Panc1 (cell line): ENCODE data around the gene RSPH6A. TPM values are rescaled to one million over a fixed set of nuclear protein-coding genes. Genes with fewer than 3 reads are reported as not detected.
A peak's percentile ranks its signal among the peaks of the same experiment; 100 is the strongest.

Source experiments
- ATAC-seq: fragments of 200-7000 bp; cut with Tn5 transposase; 2 replicates; pipeline ENCODE4 v1.9.1; 2020; ENCODE audit warnings: mild to moderate bottlenecking, moderate library complexity
- BruUV-seq: library from RNA; stranded (reverse); fragments of 400-500 nt; replicated peaks from 2 replicates; lab custom pipeline; 2021; lab: Mats Ljungman, UMichigan
- CTCF ChIA-PET: fragments of 300-600 bp; sonication (Branson Sonifier 250); formaldehyde crosslinking; loops from one replicate; lab custom pipeline; 2022; ENCODE audit warnings: antibody characterized with exemption; lab: Charles Lee
- POLR2A ChIA-PET: fragments of 300-600 bp; sonication (Branson Sonifier 250); formaldehyde crosslinking; loops from one replicate; lab custom pipeline; 2022; ENCODE audit warnings: antibody characterized with exemption; lab: Charles Lee
- DNase-seq: peaks from one replicate; pipeline ENCODE4 v3.0.0-alpha.2; 2010; ENCODE audit warnings: low read depth, low spot score
- H3K27ac ChIP-seq: 2 replicates; pipeline ENCODE4 v1.5.1; 2011; ENCODE audit warnings: mild to moderate bottlenecking, low read length, inconsistent platforms
- H3K27me3 ChIP-seq: fragments of 200-500 bp; sonication (Bioruptor generic); 2 replicates; pipeline ENCODE4 v1.6.0; 2014; ENCODE audit warnings: low read length, inconsistent platforms; ENCODE audit not compliant: control insufficient read depth, insufficient read depth
- H3K36me3 ChIP-seq: fragments of 200-500 bp; sonication (Bioruptor generic); 2 replicates; pipeline ENCODE4 v1.5.1; 2014; ENCODE audit warnings: inconsistent platforms, mild to moderate bottlenecking, low read length, moderate library complexity; ENCODE audit not compliant: control insufficient read depth, insufficient read depth
- H3K4me1 ChIP-seq: 2 replicates; pipeline ENCODE4 v1.5.1; 2011; ENCODE audit warnings: inconsistent platforms, mild to moderate bottlenecking, low read length, moderate library complexity; ENCODE audit not compliant: control insufficient read depth, insufficient read depth
- H3K4me3 ChIP-seq, 2 experiments: 2 replicates each; pipeline ENCODE4 v1.5.1; 2011 to 2012; ENCODE audit warnings: low read depth in 2 of 2, low read length in 2 of 2, mild to moderate bottlenecking in 2 of 2, inconsistent platforms in 1 of 2, moderate library complexity in 1 of 2
- H3K9me3 ChIP-seq: fragments of 200-500 bp; sonication (Bioruptor generic); 2 replicates; pipeline ENCODE4 v1.5.1; 2014; ENCODE audit warnings: low read depth, mild to moderate bottlenecking, inconsistent platforms, low read length, moderate library complexity; ENCODE audit not compliant: control insufficient read depth, insufficient read depth
- CTCF ChIP-seq: fragments of 450-650 bp; IDR thresholded peaks from 2 replicates; pipeline ENCODE4 v1.5.1; 2017; ENCODE audit warnings: mild to moderate bottlenecking
- POLR2AphosphoS5 ChIP-seq: IDR thresholded peaks from 2 replicates; pipeline ENCODE4 v1.6.1; 2012; ENCODE audit warnings: mild to moderate bottlenecking, low read depth, low read length, moderate library complexity
- SIN3A ChIP-seq: IDR thresholded peaks from 2 replicates; pipeline ENCODE4 v1.6.1; 2012; ENCODE audit warnings: low read depth, mild to moderate bottlenecking, low read length, moderate library complexity, borderline replicate concordance; ENCODE audit not compliant: insufficient read depth
- TCF7L2 ChIP-seq: IDR thresholded peaks from 2 replicates; pipeline ENCODE4 v1.6.1; 2011; ENCODE audit warnings: mild to moderate bottlenecking, low read depth, low read length, inconsistent platforms
- in situ Hi-C: cut with HindIII; loops from 2 replicates; pipeline ENCODE4 v1.10.0; 2016; ENCODE audit warnings: low sequenced_read_pairs, low pct_unique_long_range_greater_than_20kb
- intact Hi-C: fragments of 100-400 bp; cut with micrococcal nuclease; formaldehyde crosslinking; loops from one replicate; pipeline ENCODE4 v1.10.0; 2022; ENCODE audit not compliant: unreplicated experiment
- total RNA-seq: library from RNA; stranded (reverse); gene quantifications from one replicate; pipeline ENCODE4 v1.2.1, GENCODE V29; 2021; ENCODE audit not compliant: unreplicated experiment

Gene RSPH6A
- total RNA-seq, 1 experiment from 2014 or later = not detected

GRCh38 chr19:45862564-45863334 lies 47.6 kb upstream of the RSPH6A start, which contains the start of gene SYMPK:
Gene SYMPK, minus strand, starts transcription at chr19:45863147. Its CDS starts 8,652 bp downstream, at chr19:45854495.
- peaks cover 4% of the 10 kb centered on the region; the same call in 1 of the 2 replicates for H3K4me1 ChIP-seq

GRCh38 chr19:45862271-45862563 lies 47.1 kb upstream of the RSPH6A start:
- in situ Hi-C loops (no loop called here), intact Hi-C loops (no loop called here)
- DNase-seq = no peak
- Histone ChIP-seq H3K27me3 (no peaks in the 10 kb centered on the region; the same call in 1 of the 2 replicates), H3K36me3 (no peaks in the 10 kb centered on the region; the same call in 1 of the 2 replicates), H3K4me1 (peaks cover 4% of the 10 kb centered on the region; the same call in 1 of the 2 replicates), H3K27ac (peak overlapping the region; percentile 91), H3K4me3 (peak overlapping the region; percentile 95), H3K9me3 (no peaks in the 10 kb centered on the region)
- TF ChIP-seq POLR2AphosphoS5 (no peak), SIN3A (no peak), TCF7L2 (no peak), CTCF (no peak)
- BruUV-seq = no TSS peak
- no peak for ATAC-seq
- POLR2A ChIA-PET = no interaction called here
- CTCF ChIA-PET = no interaction called here

More at GRCh38 chr19:45862564-45863334, 47.6 kb upstream of the RSPH6A start, which contains the start of gene SYMPK:
- ChIA-PET CTCF (interaction anchor here (0.6 to 0.9 kb wide), 3 partner anchors 19 to 140 kb away, joined by 3 to 5 read pairs (median 3); no protein-coding TSS in a partner anchor), POLR2A (no interaction called here)
- TF ChIP-seq POLR2AphosphoS5 = peak; percentile 78
- no peak for TF ChIP-seq CTCF
- TF ChIP-seq SIN3A = no peak
- TF ChIP-seq TCF7L2 = peak; percentile 56; the same call in 1 of the 2 replicates
- in situ Hi-C loops (no loop called here), intact Hi-C loops (no loop called here)
- ATAC-seq (peak; percentile 98), DNase-seq (peak; percentile 79)
- no TSS peak for BruUV-seq
- Histone ChIP-seq H3K36me3 (no peaks in the 10 kb centered on the region; the same call in 1 of the 2 replicates), H3K27me3 (no peaks in the 10 kb centered on the region; the same call in 1 of the 2 replicates), H3K4me3 (peak within 1 kb of the TSS; percentile 95), H3K27ac (peak within 1 kb of the TSS; percentile 91), H3K9me3 (no peaks in the 10 kb centered on the region)
